OCI-LY3 (cell line): ENCODE measurements around the gene RIPPLY3.
"Not testable (repeated sequence)": the region's sequence is repeated elsewhere in the genome, so short reads cannot be mapped to it uniquely, and the experiment has no call there.

ENCODE experiments used
- H2AFZ ChIP-seq: fragments of 200-600, 300-600 bp; shearing (Covaris generic); 2 replicates; pipeline ENCODE4 v1.6.0; 2014; ENCODE audit warnings: antibody characterized with exemption, low read depth, low read length
- H3K27ac ChIP-seq: fragments of 200-600, 300-600 bp; sonication (generic); 2 replicates; pipeline ENCODE4 v1.5.1; 2014; ENCODE audit warnings: mild to moderate bottlenecking, low read length, moderate library complexity, mixed read lengths
- H3K27me3 ChIP-seq: fragments of 200-600, 300-600 bp; sonication (generic); 2 replicates; pipeline ENCODE4 v1.6.1; 2014; ENCODE audit warnings: low read depth, low read length, mixed read lengths
- H3K36me3 ChIP-seq: fragments of 200-600, 300-600 bp; sonication (generic); replicated peaks from 2 replicates; pipeline ENCODE3; 2014; ENCODE audit warnings: low read depth, low read length, mixed read lengths
- H3K4me1 ChIP-seq: fragments of 300-600, 200-600 bp; sonication (generic); 2 replicates; pipeline ENCODE4 v1.6.1; 2014; ENCODE audit warnings: low read length, mixed read lengths
- H3K4me2 ChIP-seq: fragments of 200-600, 300-600 bp; sonication (generic); 2 replicates; pipeline ENCODE4 v1.6.1; 2014; ENCODE audit warnings: low read length, mixed read lengths
- H3K4me3 ChIP-seq: fragments of 300-600, 200-600 bp; sonication (generic); 2 replicates; pipeline ENCODE4 v1.5.1; 2014; ENCODE audit warnings: antibody characterized with exemption, mild to moderate bottlenecking, low read length, moderate library complexity
- H3K79me2 ChIP-seq: fragments of 300-600, 200-600 bp; shearing (Covaris generic); 2 replicates; pipeline ENCODE4 v1.6.1; 2014; ENCODE audit warnings: mild to moderate bottlenecking, low read length, mixed read lengths
- H3K9ac ChIP-seq: fragments of 300-600, 200-600 bp; shearing (Covaris generic); 2 replicates; pipeline ENCODE4 v1.6.0; 2014; ENCODE audit warnings: mild to moderate bottlenecking, low read length, moderate library complexity
- H3K9me3 ChIP-seq: fragments of 200-600, 300-600 bp; shearing (Covaris generic); 2 replicates; pipeline ENCODE4 v1.6.1; 2014; ENCODE audit warnings: low read length, mixed read lengths; ENCODE audit not compliant: insufficient read depth
- H4K20me1 ChIP-seq: fragments of 200-600, 300-600 bp; sonication (generic); 2 replicates; pipeline ENCODE4 v1.6.1; 2016; ENCODE audit warnings: low read length, mixed read lengths; ENCODE audit not compliant: insufficient read depth
- CTCF ChIP-seq: fragments of 200-600, 300-600 bp; sonication (generic); IDR thresholded peaks from 2 replicates; pipeline ENCODE4 v1.5.1; 2014; ENCODE audit warnings: antibody characterized with exemption, low read length, low read depth
- EZH2phosphoT487 ChIP-seq: fragments of 200-600 bp; shearing (Covaris generic); IDR thresholded peaks from 2 replicates; pipeline ENCODE4 v1.6.1; 2018; ENCODE audit warnings: antibody characterized with exemption, mixed run types, low read depth

The RIPPLY3 gene

DNA sequence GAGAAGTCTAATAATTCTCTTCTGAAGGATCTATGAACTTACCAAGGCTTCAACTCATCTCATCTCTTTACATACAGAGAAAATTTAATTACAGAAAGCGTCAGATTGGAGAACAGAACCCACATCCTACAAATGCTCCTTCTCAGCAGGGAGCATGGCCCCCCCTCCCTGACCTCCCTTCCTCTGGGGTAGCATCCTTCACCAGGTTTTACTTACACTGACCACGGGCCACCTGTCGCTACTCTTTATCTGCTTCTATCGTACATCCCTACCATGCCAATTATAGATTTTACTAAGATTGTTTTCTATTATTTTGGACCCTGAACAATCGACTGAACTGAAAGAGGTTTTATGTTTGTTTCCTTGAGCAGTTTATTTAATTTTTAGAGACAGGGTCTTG lies 25.8 kb downstream of the RIPPLY3 start:
- Histone ChIP-seq H3K4me3 (no peak overlapping the region), H3K9me3 (no peaks in the 10 kb centered on the region), H3K4me1 (no peaks in the 10 kb centered on the region), H2AFZ (no peak overlapping the region), H4K20me1 (no peaks in the 10 kb centered on the region), H3K27me3 (no peaks in the 10 kb centered on the region), H3K36me3 (no peaks in the 10 kb centered on the region), H3K4me2 (no peak overlapping the region), H3K79me2 (no peaks in the 10 kb centered on the region), H3K9ac (no peak overlapping the region), H3K27ac (no peak overlapping the region)
- no peak for TF ChIP-seq CTCF

GRCh38 chr21:37032877-37033471 lies 26.5 kb downstream of the RIPPLY3 start:
- Histone ChIP-seq H3K79me2 (no peaks in the 10 kb centered on the region), H4K20me1 (no peaks in the 10 kb centered on the region), H3K36me3 (no peaks in the 10 kb centered on the region), H3K9me3 (no peaks in the 10 kb centered on the region), H3K4me2 (no peak overlapping the region), H2AFZ (no peak overlapping the region), H3K4me3 (no peak overlapping the region), H3K27me3 (no peaks in the 10 kb centered on the region), H3K9ac (no peak overlapping the region), H3K27ac (no peak overlapping the region), H3K4me1 (no peaks in the 10 kb centered on the region)
- no peak for TF ChIP-seq CTCF

DNA sequence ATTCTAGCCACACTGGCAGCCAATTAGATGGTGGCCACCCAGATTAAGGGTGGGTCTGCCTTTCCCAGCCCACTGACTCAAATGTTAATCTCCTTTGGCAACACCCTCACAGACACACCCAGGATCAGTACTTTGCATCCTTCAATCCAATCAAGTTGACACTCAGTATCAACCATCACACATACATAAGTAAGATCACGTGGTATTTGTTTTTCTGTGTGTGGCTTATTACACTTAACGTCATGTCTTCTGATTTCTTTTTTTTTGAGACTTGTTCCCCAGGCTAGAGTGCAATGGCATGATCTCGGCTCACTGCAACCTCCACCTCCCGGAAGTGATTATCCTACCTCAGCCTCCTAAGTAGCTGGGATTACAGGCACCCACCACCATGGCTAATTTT lies 27.9 kb downstream of the RIPPLY3 start:
- not testable (repeated sequence) for H3K4me3 ChIP-seq, H3K4me1 ChIP-seq, H2AFZ ChIP-seq, H3K79me2 ChIP-seq, H3K27ac ChIP-seq, H3K4me2 ChIP-seq, H3K9me3 ChIP-seq, H3K27me3 ChIP-seq, H3K9ac ChIP-seq, H3K36me3 ChIP-seq, H4K20me1 ChIP-seq

GRCh38 chr21:37036177-37036576 lies 29.7 kb downstream of the RIPPLY3 start:
- no peak overlapping the region for H2AFZ ChIP-seq
- no peaks in the 10 kb centered on the region for H3K79me2 ChIP-seq
- H3K4me3 ChIP-seq: no peak overlapping the region
- no peaks in the 10 kb centered on the region for H3K4me1 ChIP-seq
- H3K36me3 ChIP-seq: no peaks in the 10 kb centered on the region
- TF ChIP-seq CTCF (no peak), EZH2phosphoT487 (no peak)
- H3K9ac ChIP-seq: no peak overlapping the region
- no peaks in the 10 kb centered on the region for H3K27me3 ChIP-seq
- no peak overlapping the region for H3K4me2 ChIP-seq
- no peaks in the 10 kb centered on the region for H4K20me1 ChIP-seq
- no peak overlapping the region for H3K27ac ChIP-seq
- H3K9me3 ChIP-seq: no peaks in the 10 kb centered on the region
